ENCODE data around the gene BCL2L14.

GRCh38 chr12:12095021-12095420 lies 24.3 kb downstream of the BCL2L14 start:
- no peak for TF ChIP-seq EZH2phosphoT487 (IDR thresholded peaks at IDR 0.05; ENCODE audit: borderline replicate concordance, low read length)
- TF ChIP-seq, protein P1, sequence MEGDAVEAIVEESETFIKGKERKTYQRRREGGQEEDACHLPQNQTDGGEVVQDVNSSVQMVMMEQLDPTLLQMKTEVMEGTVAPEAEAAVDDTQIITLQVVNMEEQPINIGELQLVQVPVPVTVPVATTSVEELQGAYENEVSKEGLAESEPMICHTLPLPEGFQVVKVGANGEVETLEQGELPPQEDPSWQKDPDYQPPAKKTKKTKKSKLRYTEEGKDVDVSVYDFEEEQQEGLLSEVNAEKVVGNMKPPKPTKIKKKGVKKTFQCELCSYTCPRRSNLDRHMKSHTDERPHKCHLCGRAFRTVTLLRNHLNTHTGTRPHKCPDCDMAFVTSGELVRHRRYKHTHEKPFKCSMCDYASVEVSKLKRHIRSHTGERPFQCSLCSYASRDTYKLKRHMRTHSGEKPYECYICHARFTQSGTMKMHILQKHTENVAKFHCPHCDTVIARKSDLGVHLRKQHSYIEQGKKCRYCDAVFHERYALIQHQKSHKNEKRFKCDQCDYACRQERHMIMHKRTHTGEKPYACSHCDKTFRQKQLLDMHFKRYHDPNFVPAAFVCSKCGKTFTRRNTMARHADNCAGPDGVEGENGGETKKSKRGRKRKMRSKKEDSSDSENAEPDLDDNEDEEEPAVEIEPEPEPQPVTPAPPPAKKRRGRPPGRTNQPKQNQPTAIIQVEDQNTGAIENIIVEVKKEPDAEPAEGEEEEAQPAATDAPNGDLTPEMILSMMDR (IDR thresholded peaks at IDR 0.05; ENCODE audit: low read depth, low read length, poor library complexity, severe bottlenecking): no peak

Data from DOHH2 (cell line).